C4-2B (cell line): ENCODE measurements around the gene ETHE1.

Experiments used
- H3K27ac ChIP-seq: fragments of 450-650 bp; 2 replicates; pipeline ENCODE4 v1.5.1; 2017
- CTCF ChIP-seq: fragments of 450-650 bp; conservative IDR thresholded peaks from 2 replicates; pipeline ENCODE4 v1.5.1; 2017; ENCODE audit warnings: mild to moderate bottlenecking
- ZFX ChIP-seq: fragments of 450-650 bp; IDR thresholded peaks from 2 replicates; pipeline ENCODE4 v1.6.1; 2017

The ETHE1 gene

GRCh38 chr19:43526884-43527859 lies at the start of gene ETHE1:
TSS of gene ETHE1 (minus strand) at chr19:43527201. CDS start at chr19:43527177, 24 bp downstream.
- peak within 1 kb of the TSS; percentile 50 for H3K27ac ChIP-seq
- TF ChIP-seq ZFX = no peak
- no peak for TF ChIP-seq CTCF

GRCh38 chr19:43575955-43576878 lies 49.2 kb upstream of the ETHE1 start:
- H3K27ac ChIP-seq = peak overlapping the region; percentile 85

GRCh38 chr19:43575156-43575950 lies 48.4 kb upstream of the ETHE1 start, which contains the start of the genes PINLYP and XRCC1:
TSS of gene PINLYP (plus strand) at chr19:43575801. CDS start at chr19:43577192, 1,391 bp downstream.
TSS of gene XRCC1 (minus strand) at chr19:43575527. CDS start at chr19:43575458, 69 bp downstream.
- no peak for TF ChIP-seq CTCF
- no peak for TF ChIP-seq ZFX
- H3K27ac ChIP-seq = peak within 1 kb of the TSS; percentile 85

More at GRCh38 chr19:43575955-43576878, 49.2 kb upstream of the ETHE1 start:
- TF ChIP-seq ZFX (no peak), CTCF (no peak)

- TF ChIP-seq CTCF (no peak), ZFX (no peak)
- peak overlapping the region; percentile 85 for H3K27ac ChIP-seq
Observed at GRCh38 chr19:43574424-43575155, 47.6 kb upstream of the ETHE1 start.

- TF ChIP-seq ZFX (no peak), CTCF (no peak)
Observed at GRCh38 chr19:43572171-43572588, 45.2 kb upstream of the ETHE1 start.

GRCh38 chr19:43570174-43570791 lies 43.3 kb upstream of the ETHE1 start:
- no peak overlapping the region for H3K27ac ChIP-seq
- no peak for TF ChIP-seq CTCF
- no peak for TF ChIP-seq ZFX

More at GRCh38 chr19:43572171-43572588, 45.2 kb upstream of the ETHE1 start:
- H3K27ac ChIP-seq = no peak overlapping the region
